Epithelial cell of esophagus (primary cell): ENCODE measurements around the gene TNFAIP8L1.

Source experiments
- DNase-seq: peaks from one replicate; pipeline ENCODE4 v3.0.0; 2010; ENCODE audit warnings: low read depth
- H3K4me3 ChIP-seq: 2 replicates; pipeline ENCODE4 v1.5.1; 2011; ENCODE audit warnings: mild to moderate bottlenecking, low read length, control low read depth
- TF ChIP-seq, protein P1 (sequence below): IDR thresholded peaks from 2 replicates; pipeline ENCODE4 v1.5.1; 2011; ENCODE audit warnings: low read depth, mild to moderate bottlenecking, low read length, control low read depth, inconsistent platforms; ENCODE audit not compliant: insufficient read depth; ENCODE audit errors: missing control alignments

Gene TNFAIP8L1

DNA sequence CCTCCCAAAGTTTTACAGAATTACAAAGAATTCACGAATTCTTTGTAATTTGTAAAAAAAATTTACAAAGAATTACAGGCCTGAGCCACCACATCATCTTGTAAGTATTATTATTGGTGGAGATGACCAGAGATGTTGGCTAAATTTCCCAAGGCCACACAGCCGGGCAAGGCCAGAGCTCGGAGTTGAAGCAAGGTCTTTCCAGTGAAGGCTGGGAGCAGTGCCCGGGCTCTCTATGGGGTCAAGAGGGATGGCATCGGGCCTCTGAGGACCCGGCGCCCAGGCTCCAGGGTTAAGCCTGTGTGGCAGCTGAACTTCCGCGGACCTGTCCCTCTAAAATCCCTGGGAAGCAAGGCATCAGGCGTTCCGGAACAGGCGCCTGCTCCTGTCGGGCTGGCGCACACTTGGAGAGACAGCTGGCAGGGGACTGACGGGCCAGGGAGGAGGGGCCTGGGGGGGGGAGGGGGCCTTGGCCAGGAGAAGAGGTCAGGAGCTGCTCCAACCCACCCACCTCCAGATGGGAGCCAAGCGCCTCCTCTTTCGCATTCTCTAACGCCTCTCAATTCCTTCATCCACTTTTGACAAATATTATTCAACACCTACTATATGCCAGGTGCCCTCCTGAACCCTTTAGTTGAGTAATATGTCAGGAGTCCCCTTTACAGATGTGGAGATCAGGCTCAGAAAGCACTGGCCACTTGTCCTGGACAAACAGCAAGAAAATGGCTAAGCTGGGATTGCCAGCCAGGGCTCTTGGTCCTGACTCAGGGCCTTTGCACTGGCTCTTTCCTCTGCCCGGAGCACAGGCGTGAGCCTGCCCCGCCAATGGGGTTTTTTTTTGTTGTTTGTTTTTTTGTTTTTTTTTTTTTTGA, 43.0 kb upstream of the TNFAIP8L1 start:
- TF ChIP-seq, protein P1, sequence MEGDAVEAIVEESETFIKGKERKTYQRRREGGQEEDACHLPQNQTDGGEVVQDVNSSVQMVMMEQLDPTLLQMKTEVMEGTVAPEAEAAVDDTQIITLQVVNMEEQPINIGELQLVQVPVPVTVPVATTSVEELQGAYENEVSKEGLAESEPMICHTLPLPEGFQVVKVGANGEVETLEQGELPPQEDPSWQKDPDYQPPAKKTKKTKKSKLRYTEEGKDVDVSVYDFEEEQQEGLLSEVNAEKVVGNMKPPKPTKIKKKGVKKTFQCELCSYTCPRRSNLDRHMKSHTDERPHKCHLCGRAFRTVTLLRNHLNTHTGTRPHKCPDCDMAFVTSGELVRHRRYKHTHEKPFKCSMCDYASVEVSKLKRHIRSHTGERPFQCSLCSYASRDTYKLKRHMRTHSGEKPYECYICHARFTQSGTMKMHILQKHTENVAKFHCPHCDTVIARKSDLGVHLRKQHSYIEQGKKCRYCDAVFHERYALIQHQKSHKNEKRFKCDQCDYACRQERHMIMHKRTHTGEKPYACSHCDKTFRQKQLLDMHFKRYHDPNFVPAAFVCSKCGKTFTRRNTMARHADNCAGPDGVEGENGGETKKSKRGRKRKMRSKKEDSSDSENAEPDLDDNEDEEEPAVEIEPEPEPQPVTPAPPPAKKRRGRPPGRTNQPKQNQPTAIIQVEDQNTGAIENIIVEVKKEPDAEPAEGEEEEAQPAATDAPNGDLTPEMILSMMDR: no peak

GRCh38 chr19:4597278-4597974, 41.9 kb upstream of the TNFAIP8L1 start:
- TF ChIP-seq, protein P1: no peak
- DNase-seq: no peak
- peak overlapping the region; percentile 10 for H3K4me3 ChIP-seq

More for the DNA sequence above, 43.0 kb upstream of the TNFAIP8L1 start:
- no peak for DNase-seq
- no peak overlapping the region for H3K4me3 ChIP-seq

DNA sequence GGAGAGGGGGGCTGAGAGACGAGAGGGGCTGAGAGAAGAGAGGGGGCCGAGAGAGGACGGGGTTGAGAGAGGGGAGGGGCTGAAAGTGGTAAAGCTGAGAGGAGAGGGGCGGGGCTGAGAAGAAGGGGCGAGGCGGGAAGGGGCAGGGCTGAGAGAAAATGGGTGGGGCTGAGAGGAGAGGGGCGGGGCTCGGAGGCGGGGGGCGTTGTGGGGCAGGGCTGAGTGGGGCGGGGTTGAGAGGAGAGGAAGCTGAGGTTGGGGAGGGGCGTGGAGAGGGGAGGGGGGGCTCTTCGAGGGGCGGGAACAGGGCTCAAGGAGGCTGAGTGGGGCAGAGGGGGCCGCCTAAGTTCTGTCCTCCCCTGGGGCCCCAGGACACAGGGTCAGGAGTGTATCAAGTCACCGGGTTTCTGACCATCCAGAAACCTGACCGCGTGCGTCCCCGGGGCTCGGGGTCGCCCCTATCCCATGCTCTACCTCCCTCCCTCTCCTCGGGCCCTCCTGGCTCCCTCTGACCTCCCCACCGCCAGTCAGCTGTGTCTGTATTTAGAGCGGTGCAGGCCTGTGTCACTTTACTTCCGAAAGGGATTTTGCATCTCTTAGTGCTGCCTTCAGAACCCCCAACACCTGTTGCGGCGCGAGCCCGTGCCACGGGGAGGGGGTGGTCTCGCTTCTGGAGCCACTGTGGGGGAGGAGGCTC, 41.2 kb upstream of the TNFAIP8L1 start:
- peak overlapping the region; percentile 10 for H3K4me3 ChIP-seq
- TF ChIP-seq, protein P1: no peak
- DNase-seq: peak; percentile 67

- TF ChIP-seq, protein P1: no peak
- no peak for DNase-seq
- no peak overlapping the region for H3K4me3 ChIP-seq
Observed at GRCh38 chr19:4598712-4599111, 40.6 kb upstream of the TNFAIP8L1 start.

DNA sequence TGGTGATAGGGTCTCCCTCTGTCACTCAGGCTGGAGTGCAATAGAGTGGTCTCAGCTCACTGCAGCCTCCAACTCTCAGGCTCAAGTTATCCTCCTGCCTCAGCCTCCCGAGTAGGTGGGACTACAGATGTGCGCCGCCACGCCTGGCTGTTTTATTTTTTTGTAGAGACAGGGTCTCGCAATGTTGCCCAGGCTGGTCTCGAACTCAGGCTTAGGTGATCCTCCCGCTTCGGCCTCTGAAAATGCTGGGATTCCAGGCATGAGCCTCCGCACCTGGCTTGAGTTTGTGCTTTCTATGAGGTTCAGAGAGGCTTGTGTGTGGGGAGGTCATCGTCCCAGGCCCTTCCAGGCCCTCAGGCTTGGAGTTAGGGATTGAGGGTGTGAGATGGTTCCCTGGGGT, 39.2 kb upstream of the TNFAIP8L1 start:
- no peak for DNase-seq
- TF ChIP-seq, protein P1: no peak
- H3K4me3 ChIP-seq: no peak overlapping the region

GRCh38 chr19:4600893-4601292, 38.4 kb upstream of the TNFAIP8L1 start:
- DNase-seq: no peak
- no peak overlapping the region for H3K4me3 ChIP-seq
- TF ChIP-seq, protein P1: no peak
